KMS-11 (cell line): Measurements from ENCODE around the gene MDFIC2.
"Not testable (repeated sequence)": the region's sequence is repeated elsewhere in the genome, so short reads cannot be mapped to it uniquely, and the experiment has no call there.

Experiments used
- H2AFZ ChIP-seq: fragments of 200-600 bp; sonication (generic); 2 replicates; pipeline ENCODE4 v1.6.1; 2016; ENCODE audit warnings: antibody characterized with exemption, mixed run types, low read depth
- H3K27ac ChIP-seq: fragments of 200-600 bp; sonication (generic); 2 replicates; pipeline ENCODE4 v1.6.1; 2016; ENCODE audit warnings: mild to moderate bottlenecking, mixed run types
- H3K27me3 ChIP-seq: fragments of 200-600 bp; sonication (generic); 2 replicates; pipeline ENCODE4 v1.6.1; 2017; ENCODE audit warnings: mild to moderate bottlenecking, low read depth, mixed run types, moderate library complexity; ENCODE audit not compliant: insufficient read depth
- H3K36me3 ChIP-seq: fragments of 200-600 bp; sonication (generic); 2 replicates; pipeline ENCODE4 v1.6.1; 2017; ENCODE audit warnings: mild to moderate bottlenecking, mixed run types; ENCODE audit not compliant: insufficient read depth
- H3K4me1 ChIP-seq: fragments of 200-600 bp; sonication (generic); 2 replicates; pipeline ENCODE4 v1.6.1; 2016; ENCODE audit warnings: mild to moderate bottlenecking, low read depth, mixed run types; ENCODE audit not compliant: poor library complexity, severe bottlenecking
- H3K4me2 ChIP-seq: fragments of 200-600 bp; sonication (generic); 2 replicates; pipeline ENCODE4 v1.7.0; 2016; ENCODE audit warnings: mild to moderate bottlenecking, mixed run types
- H3K4me3 ChIP-seq: fragments of 200-600 bp; sonication (generic); IDR thresholded peaks from 2 replicates; pipeline ENCODE4 v1.6.1; 2017; ENCODE audit warnings: low read depth, low read length, mixed read lengths; ENCODE audit not compliant: insufficient read depth
- H3K79me2 ChIP-seq: fragments of 200-600 bp; sonication (generic); 2 replicates; pipeline ENCODE4 v1.6.1; 2016; ENCODE audit warnings: low read depth, mixed run types; ENCODE audit not compliant: insufficient read depth
- H3K9ac ChIP-seq: fragments of 200-600 bp; sonication (generic); 2 replicates; pipeline ENCODE4 v1.6.1; 2016; ENCODE audit warnings: mild to moderate bottlenecking, mixed run types
- H4K20me1 ChIP-seq: fragments of 200-600 bp; sonication (generic); 2 replicates; pipeline ENCODE4 v1.6.1; 2016; ENCODE audit warnings: mild to moderate bottlenecking, mixed run types; ENCODE audit not compliant: insufficient read depth
- CTCF ChIP-seq: fragments of 200-600 bp; sonication (generic); conservative IDR thresholded peaks from 2 replicates; pipeline ENCODE4 v1.6.1; 2017; ENCODE audit warnings: low read depth, mild to moderate bottlenecking, antibody characterized with exemption, low read length, moderate library complexity, mixed read lengths

MDFIC2 gene

GRCh38 chr3:70291097-70291482 is 21.3 kb downstream of the MDFIC2 start:
- Histone ChIP-seq H3K4me3 (no peak overlapping the region), H3K36me3 (no peaks in the 10 kb centered on the region), H3K27ac (no peak overlapping the region), H3K4me1 (no peaks in the 10 kb centered on the region), H2AFZ (no peak overlapping the region), H3K79me2 (no peaks in the 10 kb centered on the region), H3K4me2 (no peak overlapping the region), H3K27me3 (no peaks in the 10 kb centered on the region), H4K20me1 (no peaks in the 10 kb centered on the region), H3K9ac (no peak overlapping the region)
- no peak for TF ChIP-seq CTCF

GRCh38 chr3:70290431-70291096 is 21.9 kb downstream of the MDFIC2 start:
- not testable (repeated sequence) for H4K20me1 ChIP-seq, H3K79me2 ChIP-seq, H3K4me1 ChIP-seq, H3K9ac ChIP-seq, H3K4me3 ChIP-seq, H3K36me3 ChIP-seq, H3K27me3 ChIP-seq, H2AFZ ChIP-seq, H3K4me2 ChIP-seq, H3K27ac ChIP-seq

GRCh38 chr3:70281663-70282062 is 30.8 kb downstream of the MDFIC2 start:
- Histone ChIP-seq H3K36me3 (no peaks in the 10 kb centered on the region), H3K4me3 (no peak overlapping the region), H3K9ac (no peak overlapping the region), H4K20me1 (no peaks in the 10 kb centered on the region), H3K79me2 (no peaks in the 10 kb centered on the region), H2AFZ (no peak overlapping the region), H3K4me1 (no peaks in the 10 kb centered on the region), H3K4me2 (no peak overlapping the region), H3K27me3 (no peaks in the 10 kb centered on the region), H3K27ac (no peak overlapping the region)
- no peak for TF ChIP-seq CTCF

GRCh38 chr3:70277304-70277703 is 35.1 kb downstream of the MDFIC2 start:
- no peaks in the 10 kb centered on the region for H3K79me2 ChIP-seq
- no peak overlapping the region for H3K4me2 ChIP-seq
- TF ChIP-seq CTCF: no peak
- H3K4me1 ChIP-seq: no peaks in the 10 kb centered on the region
- H2AFZ ChIP-seq: no peak overlapping the region
- no peak overlapping the region for H3K9ac ChIP-seq
- no peak overlapping the region for H3K27ac ChIP-seq
- H3K27me3 ChIP-seq: no peaks in the 10 kb centered on the region
- H4K20me1 ChIP-seq: no peaks in the 10 kb centered on the region
- no peak overlapping the region for H3K4me3 ChIP-seq
- no peaks in the 10 kb centered on the region for H3K36me3 ChIP-seq

- H3K4me1 ChIP-seq: no peaks in the 10 kb centered on the region
- TF ChIP-seq CTCF: no peak
- no peaks in the 10 kb centered on the region for H4K20me1 ChIP-seq
- H3K4me3 ChIP-seq: no peak overlapping the region
- no peak overlapping the region for H3K9ac ChIP-seq
- no peaks in the 10 kb centered on the region for H3K79me2 ChIP-seq
- H3K27me3 ChIP-seq: no peaks in the 10 kb centered on the region
- H2AFZ ChIP-seq: no peak overlapping the region
- H3K36me3 ChIP-seq: no peaks in the 10 kb centered on the region
- H3K4me2 ChIP-seq: no peak overlapping the region
- no peak overlapping the region for H3K27ac ChIP-seq
Measured at GRCh38 chr3:70276901-70277300, 35.5 kb downstream of the MDFIC2 start.
